Liver (tissue), 9 donors: ENCODE results near the gene FLOT2. TPM values are rescaled to one million over a fixed set of nuclear protein-coding genes. Genes with fewer than 3 reads are reported as not detected.
A peak's percentile ranks its signal among the peaks of the same experiment; 100 is the strongest.

Source experiments
- DNase-seq: peaks from one replicate; pipeline ENCODE4 v3.0.0-alpha.2; 2017; ENCODE audit warnings: low spot score
- H3K27ac ChIP-seq, 2 donors: one replicate each; pipeline ENCODE4 v1.7.0; 2013; ENCODE audit warnings: inconsistent platforms in 2 of 2, low read length in 2 of 2, control low read depth in 1 of 2, low read depth in 1 of 2, mild to moderate bottlenecking in 1 of 2
- H3K27me3 ChIP-seq, 4 donors: one replicate each; pipeline versions ENCODE4 v1.6.1 to v1.7.0; 2013; ENCODE audit warnings: low read length in 3 of 4, inconsistent platforms in 1 of 4, mild to moderate bottlenecking in 1 of 4, moderate library complexity in 1 of 4; ENCODE audit not compliant: control insufficient read depth in 4 of 4, insufficient read depth in 4 of 4
- H3K36me3 ChIP-seq, 4 donors: one replicate each; pipeline versions ENCODE4 v1.6.1 to v1.7.0; 2013; ENCODE audit warnings: low read length in 3 of 4, mild to moderate bottlenecking in 3 of 4, low read depth in 1 of 4, moderate library complexity in 1 of 4; ENCODE audit not compliant: control insufficient read depth in 4 of 4, insufficient read depth in 3 of 4
- H3K4me1 ChIP-seq, 4 donors: one replicate each; pipeline versions ENCODE4 v1.6.1 to v1.7.0; 2013; ENCODE audit warnings: low read length in 3 of 4, mild to moderate bottlenecking in 3 of 4, moderate library complexity in 1 of 4; ENCODE audit not compliant: control insufficient read depth in 4 of 4, insufficient read depth in 4 of 4
- H3K4me3 ChIP-seq, 3 donors: one replicate each; pipeline versions ENCODE4 v1.6.1 to v1.7.0; 2013; ENCODE audit warnings: low read length in 3 of 3, control low read depth in 1 of 3, low read depth in 1 of 3, mild to moderate bottlenecking in 1 of 3
- H3K9ac ChIP-seq, 2 donors: one replicate each; pipeline ENCODE4 v1.7.0; 2013; ENCODE audit warnings: low read length in 2 of 2, mild to moderate bottlenecking in 2 of 2, moderate library complexity in 2 of 2, control low read depth in 1 of 2, low read depth in 1 of 2
- H3K9me3 ChIP-seq, 4 donors: one replicate each; pipeline versions ENCODE4 v1.6.1 to v1.7.0; 2013; ENCODE audit warnings: low read length in 3 of 4; ENCODE audit not compliant: control insufficient read depth in 4 of 4
- EGR1 ChIP-seq, 2 donors: IDR thresholded peaks; 2 replicates each; pipeline ENCODE4 v1.6.1; 2016 to 2018; ENCODE audit warnings: antibody characterized with exemption in 2 of 2, low read depth in 2 of 2
- FOXA1 ChIP-seq: IDR thresholded peaks from 2 replicates; pipeline ENCODE4 v1.6.1; 2016; ENCODE audit warnings: antibody characterized with exemption
- FOXA2 ChIP-seq: IDR thresholded peaks from 2 replicates; pipeline ENCODE4 v1.6.1; 2016; ENCODE audit warnings: antibody characterized with exemption
- GABPA ChIP-seq, 2 donors: IDR thresholded peaks in 1 of 2; conservative IDR thresholded peaks in 1 of 2; 2 replicates each; pipeline ENCODE4 v1.6.1; 2016; ENCODE audit warnings: antibody characterized with exemption in 2 of 2, mild to moderate bottlenecking in 1 of 2, moderate library complexity in 1 of 2
- HNF4A ChIP-seq, 2 donors: conservative IDR thresholded peaks; 2 replicates each; pipeline ENCODE4 v1.6.1; 2016; ENCODE audit warnings: antibody characterized with exemption in 2 of 2, mild to moderate bottlenecking in 2 of 2
- HNF4G ChIP-seq: IDR thresholded peaks from 2 replicates; pipeline ENCODE4 v1.6.1; 2016; ENCODE audit warnings: antibody characterized with exemption
- JUND ChIP-seq, 2 donors: IDR thresholded peaks; 2 replicates each; pipeline ENCODE4 v1.6.1; 2016; ENCODE audit warnings: antibody characterized with exemption in 2 of 2
- NR2F2 ChIP-seq: IDR thresholded peaks from 2 replicates; pipeline ENCODE4 v1.6.1; 2016; ENCODE audit warnings: antibody characterized with exemption
- RAD21 ChIP-seq, 2 donors: IDR thresholded peaks; 2 replicates each; pipeline ENCODE4 v1.6.1; 2016; ENCODE audit warnings: antibody characterized with exemption in 2 of 2, mild to moderate bottlenecking in 2 of 2
- RXRA ChIP-seq, 2 donors: IDR thresholded peaks; 2 replicates each; pipeline ENCODE4 v1.6.1; 2017 to 2018; ENCODE audit warnings: antibody characterized with exemption in 2 of 2, mild to moderate bottlenecking in 1 of 2
- SP1 ChIP-seq: IDR thresholded peaks from 2 replicates; pipeline ENCODE4 v1.6.1; 2018; ENCODE audit warnings: antibody characterized with exemption, mild to moderate bottlenecking
- TAF1 ChIP-seq: conservative IDR thresholded peaks from 2 replicates; pipeline ENCODE4 v1.6.1; 2016; ENCODE audit warnings: antibody characterized with exemption, mild to moderate bottlenecking
- YY1 ChIP-seq: IDR thresholded peaks from 2 replicates; pipeline ENCODE4 v1.6.1; 2016; ENCODE audit warnings: antibody characterized with exemption, mild to moderate bottlenecking
- WGBS: extraction: QIAGEN DNeasy Blood & Tissue Kit; methylation state at CpG from one replicate; pipeline ENCODE4 v1.1.7; 2013; 5-methylcytosine and 5-hydroxymethylcytosine counted together
- polyA plus RNA-seq, 2 donors: library from polyadenylated mRNA; stranded (reverse) in 1 of 2; unstranded in 1 of 2; fragments of 200-250 nt in 1 of 2; fragments of >200 nt in 1 of 2; fragmentation: Nextera tagmentation in 1 of 2; extraction: Ambion mirVana in 1 of 2; gene quantifications; one replicate each; pipeline versions ENCODE4 v1.2.1 to v1.2.3, GENCODE V29; 2013 to 2015
- total RNA-seq, 2 donors: library from RNA; depleted of rRNA; stranded (reverse); fragments of >200 nt; gene quantifications; one replicate each; pipeline ENCODE4 v1.2.3, GENCODE V29; 2014
- TF ChIP-seq, protein P1 (sequence below): fragments of 150-350 bp; IDR thresholded peaks from 2 replicates; pipeline ENCODE4 v1.5.1; 2017; ENCODE audit warnings: improper control_type of control experiment, low read depth, low read length; ENCODE audit not compliant: missing input control
- TF ChIP-seq, protein P2 (sequence below): IDR thresholded peaks from 2 replicates; pipeline ENCODE4 v1.6.1; 2016; ENCODE audit warnings: antibody characterized with exemption
- TF ChIP-seq, protein P3 (sequence below): IDR thresholded peaks from 2 replicates; pipeline ENCODE4 v1.6.1; 2016; ENCODE audit warnings: antibody characterized with exemption, mild to moderate bottlenecking
- TF ChIP-seq, protein P4 (sequence below): IDR thresholded peaks from 2 replicates; pipeline ENCODE4 v1.6.1; 2016; ENCODE audit warnings: antibody characterized with exemption
- TF ChIP-seq, protein P5 (sequence below): IDR thresholded peaks from 2 replicates; pipeline ENCODE4 v1.6.1; 2016; ENCODE audit warnings: antibody characterized with exemption
- donor health status: healthy.
- donor health status: healthy.
- donor health status: healthy.
- donor health status: healthy.
- donor health status: healthy.

The FLOT2 gene
- total and polyA plus RNA-seq, 4 donors = 61.6 to 100 (median 69.4) TPM

DNA sequence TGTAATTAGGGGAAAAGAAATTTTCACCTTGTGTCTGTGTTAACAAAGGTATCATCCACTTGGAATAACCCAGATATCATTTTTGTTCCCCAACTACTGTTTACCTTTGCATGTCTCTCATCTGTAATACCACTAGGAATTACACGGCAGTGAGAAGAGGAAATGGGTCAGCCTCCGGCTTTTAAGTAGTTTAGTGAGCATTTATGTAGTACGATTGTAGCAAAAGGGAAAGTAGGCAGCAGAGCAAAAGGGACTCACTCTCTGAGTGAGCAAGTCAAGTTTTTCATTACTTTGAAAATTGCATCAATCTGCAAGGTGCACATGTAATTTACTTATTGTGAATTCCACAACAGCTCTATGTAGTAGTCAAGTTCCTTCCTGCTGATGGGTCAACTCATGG lies 42.6 kb upstream of the FLOT2 start:
- Histone ChIP-seq H3K27me3 (no peaks in the 10 kb centered on the region), H3K4me3 (no peak overlapping the region), H3K36me3 (peaks cover 0 to 7% (median 2%) of the 10 kb centered on the region in 4 donors), H3K9ac (no peak overlapping the region), H3K4me1 (peaks cover 20 to 57% (median 50%) of the 10 kb centered on the region in 4 donors), H3K9me3 (no peaks in the 10 kb centered on the region), H3K27ac (peak overlapping the region; percentile 19 to 52)
- no peak for TF ChIP-seq HNF4G
- TF ChIP-seq NR2F2 = no peak
- TF ChIP-seq FOXA2 = no peak
- no peak for TF ChIP-seq FOXA1
- TF ChIP-seq SP1 = no peak
- 59% methylated on average over 3 of the region's 3 CpGs for WGBS
- no peak for DNase-seq

DNA sequence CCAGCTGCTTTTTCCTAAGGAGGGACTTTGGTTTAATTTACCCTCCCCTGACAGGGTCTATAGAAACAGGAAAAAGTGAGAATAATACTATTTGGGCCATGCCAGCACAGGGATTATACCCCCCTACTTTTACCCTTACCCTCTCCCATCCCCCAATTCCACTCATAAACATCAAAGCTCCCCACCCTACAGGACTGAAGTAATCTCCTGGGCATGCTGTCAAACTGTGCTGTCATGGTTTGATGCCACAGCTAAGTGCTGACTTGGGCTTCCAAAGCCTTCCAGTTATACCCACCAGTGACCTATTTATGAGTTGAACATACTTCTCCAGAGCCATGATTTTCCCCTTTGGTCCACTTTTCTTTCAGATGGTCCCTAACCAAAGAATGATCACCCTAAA lies 41.0 kb upstream of the FLOT2 start:
- Histone ChIP-seq H3K36me3 (peaks cover 0 to 5% (median 0%) of the 10 kb centered on the region in 4 donors), H3K27me3 (no peaks in the 10 kb centered on the region), H3K27ac (peak overlapping the region; percentile 54 to 72), H3K4me1 (peaks cover 20 to 57% (median 50%) of the 10 kb centered on the region in 4 donors), H3K9ac (no peak overlapping the region), H3K9me3 (no peaks in the 10 kb centered on the region), H3K4me3 (no peak overlapping the region)
- TF ChIP-seq RAD21 (IDR thresholded peaks at IDR 0.05) = no peak
- TF ChIP-seq TAF1 = no peak
- peak in 1 of 2 donors; percentile 7 for TF ChIP-seq RXRA (IDR thresholded peaks at IDR 0.05)
- TF ChIP-seq HNF4G = no peak
- no peak for DNase-seq

DNA sequence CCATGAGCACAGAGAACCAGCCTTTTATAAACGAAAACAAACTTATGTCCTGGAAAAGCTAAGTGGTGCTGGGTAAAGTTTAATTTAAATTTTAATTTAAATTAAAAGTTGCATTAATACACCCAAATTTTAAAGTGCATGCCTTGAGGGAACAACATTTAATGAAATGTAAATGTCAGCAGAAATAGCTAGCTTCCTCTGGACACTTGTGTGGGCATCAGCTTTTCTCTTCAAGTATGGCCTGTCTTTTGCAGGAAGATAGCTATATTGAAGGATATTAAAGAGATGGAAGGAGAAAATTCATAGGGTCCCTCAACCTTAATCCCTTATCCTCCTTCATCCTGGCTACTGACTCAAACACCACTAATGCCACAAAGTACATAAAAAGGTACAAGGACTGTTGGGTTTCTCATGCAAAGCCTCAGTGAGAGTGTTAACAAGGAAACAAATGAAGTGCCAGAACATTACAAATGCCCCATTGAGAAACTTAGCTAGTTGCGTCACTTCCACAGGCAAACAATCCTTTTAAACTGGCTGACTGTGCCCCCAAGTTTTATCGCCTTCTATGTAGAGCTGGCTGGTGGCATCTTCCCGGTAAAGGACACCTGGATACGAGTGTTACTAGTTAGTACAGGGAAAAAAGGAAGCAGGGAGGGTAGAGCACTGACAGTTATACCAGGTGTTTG lies 39.7 kb upstream of the FLOT2 start:
- H3K27me3 ChIP-seq = no peaks in the 10 kb centered on the region
- no peak overlapping the region for H3K9ac ChIP-seq
- DNase-seq = no peak
- no peaks in the 10 kb centered on the region for H3K9me3 ChIP-seq
- TF ChIP-seq YY1 = peak; percentile 46
- TF ChIP-seq, protein P1, sequence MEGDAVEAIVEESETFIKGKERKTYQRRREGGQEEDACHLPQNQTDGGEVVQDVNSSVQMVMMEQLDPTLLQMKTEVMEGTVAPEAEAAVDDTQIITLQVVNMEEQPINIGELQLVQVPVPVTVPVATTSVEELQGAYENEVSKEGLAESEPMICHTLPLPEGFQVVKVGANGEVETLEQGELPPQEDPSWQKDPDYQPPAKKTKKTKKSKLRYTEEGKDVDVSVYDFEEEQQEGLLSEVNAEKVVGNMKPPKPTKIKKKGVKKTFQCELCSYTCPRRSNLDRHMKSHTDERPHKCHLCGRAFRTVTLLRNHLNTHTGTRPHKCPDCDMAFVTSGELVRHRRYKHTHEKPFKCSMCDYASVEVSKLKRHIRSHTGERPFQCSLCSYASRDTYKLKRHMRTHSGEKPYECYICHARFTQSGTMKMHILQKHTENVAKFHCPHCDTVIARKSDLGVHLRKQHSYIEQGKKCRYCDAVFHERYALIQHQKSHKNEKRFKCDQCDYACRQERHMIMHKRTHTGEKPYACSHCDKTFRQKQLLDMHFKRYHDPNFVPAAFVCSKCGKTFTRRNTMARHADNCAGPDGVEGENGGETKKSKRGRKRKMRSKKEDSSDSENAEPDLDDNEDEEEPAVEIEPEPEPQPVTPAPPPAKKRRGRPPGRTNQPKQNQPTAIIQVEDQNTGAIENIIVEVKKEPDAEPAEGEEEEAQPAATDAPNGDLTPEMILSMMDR = no peak
- TF ChIP-seq, protein P2, sequence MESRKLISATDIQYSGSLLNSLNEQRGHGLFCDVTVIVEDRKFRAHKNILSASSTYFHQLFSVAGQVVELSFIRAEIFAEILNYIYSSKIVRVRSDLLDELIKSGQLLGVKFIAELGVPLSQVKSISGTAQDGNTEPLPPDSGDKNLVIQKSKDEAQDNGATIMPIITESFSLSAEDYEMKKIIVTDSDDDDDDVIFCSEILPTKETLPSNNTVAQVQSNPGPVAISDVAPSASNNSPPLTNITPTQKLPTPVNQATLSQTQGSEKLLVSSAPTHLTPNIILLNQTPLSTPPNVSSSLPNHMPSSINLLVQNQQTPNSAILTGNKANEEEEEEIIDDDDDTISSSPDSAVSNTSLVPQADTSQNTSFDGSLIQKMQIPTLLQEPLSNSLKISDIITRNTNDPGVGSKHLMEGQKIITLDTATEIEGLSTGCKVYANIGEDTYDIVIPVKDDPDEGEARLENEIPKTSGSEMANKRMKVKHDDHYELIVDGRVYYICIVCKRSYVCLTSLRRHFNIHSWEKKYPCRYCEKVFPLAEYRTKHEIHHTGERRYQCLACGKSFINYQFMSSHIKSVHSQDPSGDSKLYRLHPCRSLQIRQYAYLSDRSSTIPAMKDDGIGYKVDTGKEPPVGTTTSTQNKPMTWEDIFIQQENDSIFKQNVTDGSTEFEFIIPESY = no peak
- TF ChIP-seq TAF1 = no peak
- TF ChIP-seq, protein P3, sequence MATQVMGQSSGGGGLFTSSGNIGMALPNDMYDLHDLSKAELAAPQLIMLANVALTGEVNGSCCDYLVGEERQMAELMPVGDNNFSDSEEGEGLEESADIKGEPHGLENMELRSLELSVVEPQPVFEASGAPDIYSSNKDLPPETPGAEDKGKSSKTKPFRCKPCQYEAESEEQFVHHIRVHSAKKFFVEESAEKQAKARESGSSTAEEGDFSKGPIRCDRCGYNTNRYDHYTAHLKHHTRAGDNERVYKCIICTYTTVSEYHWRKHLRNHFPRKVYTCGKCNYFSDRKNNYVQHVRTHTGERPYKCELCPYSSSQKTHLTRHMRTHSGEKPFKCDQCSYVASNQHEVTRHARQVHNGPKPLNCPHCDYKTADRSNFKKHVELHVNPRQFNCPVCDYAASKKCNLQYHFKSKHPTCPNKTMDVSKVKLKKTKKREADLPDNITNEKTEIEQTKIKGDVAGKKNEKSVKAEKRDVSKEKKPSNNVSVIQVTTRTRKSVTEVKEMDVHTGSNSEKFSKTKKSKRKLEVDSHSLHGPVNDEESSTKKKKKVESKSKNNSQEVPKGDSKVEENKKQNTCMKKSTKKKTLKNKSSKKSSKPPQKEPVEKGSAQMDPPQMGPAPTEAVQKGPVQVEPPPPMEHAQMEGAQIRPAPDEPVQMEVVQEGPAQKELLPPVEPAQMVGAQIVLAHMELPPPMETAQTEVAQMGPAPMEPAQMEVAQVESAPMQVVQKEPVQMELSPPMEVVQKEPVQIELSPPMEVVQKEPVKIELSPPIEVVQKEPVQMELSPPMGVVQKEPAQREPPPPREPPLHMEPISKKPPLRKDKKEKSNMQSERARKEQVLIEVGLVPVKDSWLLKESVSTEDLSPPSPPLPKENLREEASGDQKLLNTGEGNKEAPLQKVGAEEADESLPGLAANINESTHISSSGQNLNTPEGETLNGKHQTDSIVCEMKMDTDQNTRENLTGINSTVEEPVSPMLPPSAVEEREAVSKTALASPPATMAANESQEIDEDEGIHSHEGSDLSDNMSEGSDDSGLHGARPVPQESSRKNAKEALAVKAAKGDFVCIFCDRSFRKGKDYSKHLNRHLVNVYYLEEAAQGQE = peak; percentile 31
- TF ChIP-seq EGR1 (IDR thresholded peaks at IDR 0.05; ENCODE audit: low read depth in 2 of 2) = peak in 1 of 2 donors; percentile 81
- no peak for TF ChIP-seq RAD21 (IDR thresholded peaks at IDR 0.05)
- TF ChIP-seq, protein P4, sequence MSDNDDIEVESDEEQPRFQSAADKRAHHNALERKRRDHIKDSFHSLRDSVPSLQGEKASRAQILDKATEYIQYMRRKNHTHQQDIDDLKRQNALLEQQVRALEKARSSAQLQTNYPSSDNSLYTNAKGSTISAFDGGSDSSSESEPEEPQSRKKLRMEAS = peak; percentile 96
- TF ChIP-seq SP1 = peak; percentile 53
- TF ChIP-seq FOXA2 = peak; percentile 40
- TF ChIP-seq NR2F2 = no peak
- TF ChIP-seq RXRA (IDR thresholded peaks at IDR 0.05) = peak; percentile 31 to 65
- TF ChIP-seq FOXA1 = no peak
- TF ChIP-seq HNF4G = no peak
- TF ChIP-seq, protein P5, sequence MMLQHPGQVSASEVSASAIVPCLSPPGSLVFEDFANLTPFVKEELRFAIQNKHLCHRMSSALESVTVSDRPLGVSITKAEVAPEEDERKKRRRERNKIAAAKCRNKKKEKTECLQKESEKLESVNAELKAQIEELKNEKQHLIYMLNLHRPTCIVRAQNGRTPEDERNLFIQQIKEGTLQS = peak; percentile 69
- TF ChIP-seq GABPA (IDR thresholded peaks at IDR 0.05 in 1 of 2, conservative IDR thresholded peaks at IDR 0.05 in 1 of 2) = peak in 1 of 2 donors; percentile 42
- TF ChIP-seq JUND (IDR thresholded peaks at IDR 0.05) = peak in 1 of 2 donors; percentile 73
- peak; percentile 60 to 68 for TF ChIP-seq HNF4A (conservative IDR thresholded peaks at IDR 0.05)
- no peak overlapping the region for H3K4me3 ChIP-seq
- H3K27ac ChIP-seq = peak overlapping the region; percentile 72 to 90
- 40% methylated on average over 5 of the region's 5 CpGs for WGBS
- H3K4me1 ChIP-seq = peaks cover 20 to 57% (median 50%) of the 10 kb centered on the region in 4 donors
- H3K36me3 ChIP-seq = peaks cover 0 to 5% (median 0%) of the 10 kb centered on the region in 4 donors
